ENCODE data around the gene ATP1B4. TPM values are rescaled to one million over a fixed set of nuclear protein-coding genes. Genes with fewer than 3 reads are reported as not detected.

Gene ATP1B4
- total RNA-seq, 1 experiment from 2014 or later: not detected

GRCh38 chrX:120429776-120430540 is 68.1 kb downstream of the ATP1B4 start:
- no peak overlapping the region for H3K4me3 Mint-ChIP-seq (ENCODE audit: low read depth, unreplicated experiment)
- DNase-seq: no peak
- no peaks in the 10 kb centered on the region for H3K9me3 Mint-ChIP-seq (ENCODE audit: low read depth, unreplicated experiment)
- H3K36me3 Mint-ChIP-seq (ENCODE audit: insufficient read depth, unreplicated experiment): no peaks in the 10 kb centered on the region
- no TSS peak for BruUV-seq (replicated peaks)
- H3K4me1 Mint-ChIP-seq (ENCODE audit: low read depth, unreplicated experiment): peaks cover 17% of the 10 kb centered on the region
- intact Hi-C loops (cut with micrococcal nuclease; ENCODE audit: unreplicated experiment): loop anchor here (5.0 kb wide), 1 partner anchor 37 kb away; the partner anchor contains the start of gene LAMP2
- no peak overlapping the region for H3K27ac Mint-ChIP-seq (ENCODE audit: unreplicated experiment)
- CTCF ChIA-PET: interaction anchor here (0.6 kb wide), 1 partner anchor 192 kb away, joined by 4 read pairs; no protein-coding TSS in a partner anchor
- no peak for TF ChIP-seq CTCF (IDR thresholded peaks at IDR 0.05; ENCODE audit: unreplicated experiment)
- H3K27me3 Mint-ChIP-seq (ENCODE audit: unreplicated experiment): no peaks in the 10 kb centered on the region

Other genes with a start within 250 kb of the ATP1B4 start
- not detected in 2 replicates for gene RHOXF1, start 246.2 kb upstream of the ATP1B4 start, total RNA-seq (2022)
- not detected in 2 replicates for gene RHOXF2, start 203.5 kb upstream of the ATP1B4 start, total RNA-seq (2022)
- gene ZBTB33, start 111.3 kb upstream of the ATP1B4 start, total RNA-seq (2022): 22.7 and 24.9 TPM in 2 replicates
- gene TMEM255A, start 50.6 kb upstream of the ATP1B4 start, total RNA-seq (2022): not detected in 2 replicates
- gene LAMP2, start 107.2 kb downstream of the ATP1B4 start, total RNA-seq (2022): 120 and 132 TPM in 2 replicates
- 32.8 and 35.2 TPM in 2 replicates for gene CUL4B, start 198.9 kb downstream of the ATP1B4 start, total RNA-seq (2022)
- gene MCTS1, start 242.0 kb downstream of the ATP1B4 start, total RNA-seq (2022): 64.7 and 67.7 TPM in 2 replicates

All from Calu3 (cell line).